SU-DHL-6 (cell line): Measurements from ENCODE around the gene EVPL.
A peak's percentile ranks its signal among the peaks of the same experiment; 100 is the strongest.

Experiments
- H2AFZ ChIP-seq: fragments of 200-600 bp; sonication (generic); 2 replicates; pipeline ENCODE4 v1.6.1; 2014; ENCODE audit warnings: low read depth, mild to moderate bottlenecking, moderate library complexity, mixed read lengths, antibody characterized with exemption, low read length; ENCODE audit not compliant: severe bottlenecking
- H3F3A ChIP-seq: fragments of 200-600 bp; shearing (Covaris generic); 2 replicates; pipeline ENCODE4 v1.6.0; 2016; ENCODE audit warnings: antibody characterized with exemption, mild to moderate bottlenecking; ENCODE audit not compliant: insufficient read depth
- H3K27ac ChIP-seq: fragments of 200-600 bp; sonication (generic); 2 replicates; pipeline ENCODE4 v1.5.1; 2016; ENCODE audit warnings: low read depth, mild to moderate bottlenecking, low read length, moderate library complexity, mixed read lengths
- H3K27me3 ChIP-seq: fragments of 200-600 bp; sonication (generic), shearing (Covaris generic); 2 replicates; pipeline ENCODE4 v1.6.0; 2014; ENCODE audit warnings: mild to moderate bottlenecking, low read length
- H3K36me3 ChIP-seq: fragments of 200-600 bp; sonication (generic); 2 replicates; pipeline ENCODE4 v1.6.1; 2014; ENCODE audit warnings: mild to moderate bottlenecking, low read length, mixed read lengths
- H3K4me2 ChIP-seq: fragments of 300-600, 200-600 bp; shearing (Covaris generic), sonication (generic); 2 replicates; pipeline ENCODE4 v1.6.0; 2014; ENCODE audit warnings: low read length, low read depth, mild to moderate bottlenecking; ENCODE audit not compliant: poor library complexity, severe bottlenecking
- H3K4me3 ChIP-seq: fragments of 200-600 bp; sonication (generic); 2 replicates; pipeline ENCODE4 v1.5.1; 2014; ENCODE audit warnings: antibody characterized with exemption, low read length, mild to moderate bottlenecking, mixed read lengths; ENCODE audit not compliant: insufficient read depth, poor library complexity, severe bottlenecking
- H3K79me2 ChIP-seq: fragments of 200-600 bp; sonication (generic); 2 replicates; pipeline ENCODE4 v1.6.1; 2014; ENCODE audit warnings: mild to moderate bottlenecking, low read length, moderate library complexity; ENCODE audit not compliant: insufficient read depth
- H3K9ac ChIP-seq: fragments of 200-600 bp; sonication (generic); 2 replicates; pipeline ENCODE4 v1.7.0; 2014; ENCODE audit warnings: mild to moderate bottlenecking, low read length
- H3K9me2 ChIP-seq: fragments of 200-600 bp; sonication (generic); replicated peaks from 2 replicates; pipeline ENCODE4 v1.6.1; 2014; ENCODE audit warnings: low read length; ENCODE audit not compliant: insufficient read depth
- H3K9me3 ChIP-seq: fragments of 200-600 bp; sonication (generic); 2 replicates; pipeline ENCODE4 v1.6.1; 2014; ENCODE audit warnings: low read length, mixed read lengths; ENCODE audit not compliant: insufficient read depth
- H4K20me1 ChIP-seq: fragments of 200-600 bp; sonication (generic); 2 replicates; pipeline ENCODE4 v1.6.1; 2014; ENCODE audit warnings: low read depth, mild to moderate bottlenecking, antibody characterized with exemption, low read length, moderate library complexity, mixed read lengths
- CTCF ChIP-seq: fragments of 200-600 bp; sonication (generic); IDR thresholded peaks from one replicate; pipeline ENCODE4 v1.5.1; 2017; ENCODE audit warnings: antibody characterized with exemption, mild to moderate bottlenecking, low read length, moderate library complexity; ENCODE audit not compliant: insufficient read depth, poor library complexity, severe bottlenecking
- EZH2phosphoT487 ChIP-seq: fragments of 200-600 bp; sonication (generic), shearing (Covaris generic); conservative IDR thresholded peaks from 2 replicates; pipeline ENCODE4 v1.6.1; 2018; ENCODE audit warnings: mild to moderate bottlenecking, antibody characterized with exemption, low read length, moderate library complexity, mixed read lengths

The EVPL gene

GRCh38 chr17:75981019-75981615, 46.0 kb downstream of the EVPL start:
- Histone ChIP-seq H3K36me3 (no peaks in the 10 kb centered on the region), H3K9ac (no peak overlapping the region; the same call in 1 of the 2 replicates), H3K27me3 (no peaks in the 10 kb centered on the region), H3K4me3 (no peak overlapping the region), H2AFZ (no peak overlapping the region), H3K9me3 (no peaks in the 10 kb centered on the region), H4K20me1 (no peaks in the 10 kb centered on the region), H3K79me2 (no peaks in the 10 kb centered on the region; the same call in 1 of the 2 replicates), H3K27ac (no peak overlapping the region), H3K9me2 (no peaks in the 10 kb centered on the region), H3F3A (0 out of 2 replicates have a peak, but pooled peaks cover 9% of the 10 kb centered on the region), H3K4me2 (peak overlapping the region; percentile 78)
- TF ChIP-seq EZH2phosphoT487, result no peak
- TF ChIP-seq CTCF, result no peak

DNA sequence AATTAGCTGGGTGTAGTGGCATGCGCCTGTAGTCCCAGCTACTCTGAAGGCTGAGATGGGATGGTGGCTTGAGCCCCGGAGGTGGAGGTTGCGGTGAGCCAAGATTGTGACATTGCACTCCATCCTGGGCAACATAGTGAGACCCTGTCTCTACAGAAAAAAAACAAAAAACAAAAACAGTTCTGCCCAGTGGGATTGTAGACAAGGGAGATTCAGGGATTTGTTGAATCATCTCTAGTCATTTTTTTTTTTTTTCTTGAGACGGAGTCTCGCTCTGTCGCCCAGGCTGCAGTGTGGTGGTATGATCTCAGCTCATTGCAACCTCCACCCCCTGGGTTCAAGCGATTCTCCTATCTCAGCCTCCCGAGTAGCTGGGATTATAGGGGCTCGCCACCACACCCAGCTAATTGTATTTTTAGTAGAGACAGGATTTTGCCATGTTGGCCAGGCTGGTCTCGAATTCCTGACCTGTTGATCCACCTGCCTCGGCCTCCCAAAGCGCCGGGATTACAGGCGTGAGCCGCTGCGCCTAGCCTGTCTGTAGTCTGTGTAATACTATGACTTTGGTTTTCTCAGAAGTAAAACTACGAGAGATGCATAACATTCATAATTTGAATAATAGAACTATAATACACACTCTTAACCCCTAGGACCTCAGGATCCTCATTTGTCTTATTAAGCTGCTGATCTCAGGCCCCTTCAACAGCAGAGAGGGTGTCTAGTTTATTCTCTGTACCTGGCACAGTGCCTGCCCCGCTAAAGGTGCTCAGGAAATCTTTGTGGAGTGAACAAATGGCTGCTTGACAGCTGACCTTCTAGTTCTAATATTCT, 46.7 kb downstream of the EVPL start:
- peak overlapping the region; percentile 100 for H3K4me3 ChIP-seq
- peak overlapping the region; percentile 78 for H3K4me2 ChIP-seq
- no peaks in the 10 kb centered on the region for H4K20me1 ChIP-seq
- no peaks in the 10 kb centered on the region for H3K27me3 ChIP-seq
- H3F3A ChIP-seq, result 0 out of 2 replicates have a peak, but pooled peaks cover 12% of the 10 kb centered on the region
- H3K9ac ChIP-seq, result peak overlapping the region; percentile 97
- H3K36me3 ChIP-seq, result no peaks in the 10 kb centered on the region
- no peaks in the 10 kb centered on the region; the same call in 1 of the 2 replicates for H3K79me2 ChIP-seq
- H3K9me2 ChIP-seq, result no peaks in the 10 kb centered on the region
- no peak for TF ChIP-seq CTCF
- TF ChIP-seq EZH2phosphoT487, result no peak
- H3K9me3 ChIP-seq, result no peaks in the 10 kb centered on the region
- H3K27ac ChIP-seq, result peak overlapping the region; percentile 81
- peak overlapping the region; percentile 92 for H2AFZ ChIP-seq

DNA sequence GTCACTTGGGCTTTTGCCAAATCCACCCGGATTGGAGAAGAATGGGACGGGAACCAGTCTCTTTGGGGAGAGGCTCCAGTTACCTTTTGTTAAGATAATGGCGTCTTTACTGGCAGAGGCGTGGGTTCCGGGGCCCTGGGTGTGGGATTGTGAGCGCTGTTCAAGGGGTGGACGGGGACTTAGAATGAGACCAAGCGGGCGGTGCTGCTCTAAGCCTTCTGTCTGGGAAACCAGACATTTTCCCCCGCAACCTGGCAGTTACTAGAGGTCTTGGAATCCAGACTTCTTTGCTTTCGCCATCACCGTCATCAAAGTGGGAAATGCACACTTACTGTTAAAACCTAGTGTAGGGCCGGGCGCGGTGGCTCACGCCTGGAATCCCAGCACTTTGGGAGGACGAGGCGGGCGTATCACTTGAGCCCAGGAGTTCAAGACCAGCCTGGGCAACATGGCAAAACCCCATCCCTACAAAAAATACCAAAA, 47.4 kb downstream of the EVPL start:
- Histone ChIP-seq H3K79me2 (no peaks in the 10 kb centered on the region; the same call in 1 of the 2 replicates), H3K4me2 (peak overlapping the region; percentile 78)

More for the DNA sequence above, 47.4 kb downstream of the EVPL start:
- no peaks in the 10 kb centered on the region for H3K27me3 ChIP-seq
- H3F3A ChIP-seq, result 0 out of 2 replicates have a peak, but pooled peaks cover 12% of the 10 kb centered on the region
- H3K9me3 ChIP-seq, result no peaks in the 10 kb centered on the region
- peak overlapping the region; percentile 97 for H3K9ac ChIP-seq
- no peaks in the 10 kb centered on the region for H3K9me2 ChIP-seq
- H4K20me1 ChIP-seq, result no peaks in the 10 kb centered on the region
- H3K27ac ChIP-seq, result peak overlapping the region; percentile 81
- TF ChIP-seq EZH2phosphoT487, result no peak
- TF ChIP-seq CTCF, result no peak
- H3K4me3 ChIP-seq, result peak overlapping the region; percentile 100
- peak overlapping the region; percentile 92 for H2AFZ ChIP-seq
- no peaks in the 10 kb centered on the region for H3K36me3 ChIP-seq
